HepG2 (cell line): ENCODE measurements around the gene PSENEN. TPM values are rescaled to one million over a fixed set of nuclear protein-coding genes. Genes with fewer than 3 reads are reported as not detected.

Experiments used
- ATAC-seq: fragments of 200-7000 bp; cut with Tn5 transposase; 3 replicates; pipeline ENCODE4 v1.9.1; 2020; ENCODE audit warnings: mild to moderate bottlenecking, moderate library complexity
- BruUV-seq: library from RNA; stranded (reverse); fragments of 400-500 nt; replicated peaks from 2 replicates; lab custom pipeline; 2021; lab: Mats Ljungman, UMichigan
- CTCF ChIA-PET: fragments of 300-600 bp; formaldehyde crosslinking; extraction: SDS; loops from one replicate; lab custom pipeline; 2021; ENCODE audit warnings: low total read pairs, inconsistent platforms, low intra/inter-chr PET ratio; lab: Yijun Ruan, JAX
- POLR2A ChIA-PET: fragments of 350-600 bp; sonication (Branson Sonifier 250); formaldehyde crosslinking; loops from one replicate; lab custom pipeline; 2020; ENCODE audit warnings: antibody characterized with exemption, inconsistent platforms; lab: Yijun Ruan, JAX
- DNase-seq: peaks from one replicate; pipeline ENCODE4 v3.0.0-alpha.2; 2015; ENCODE audit warnings: low spot score
- FAIRE-seq: peaks from 3 replicates; lab custom pipeline; 2011; peaks lifted over from hg19 to GRCh38; lab: Jason Lieb, UNC
- H2AFZ ChIP-seq: one replicate; pipeline ENCODE4 v1.6.1; 2011; ENCODE audit warnings: low read length, inconsistent platforms
- H3K27ac ChIP-seq: fragments of 300-600 bp; 3 replicates; pipeline ENCODE4 v1.8.0; 2011; ENCODE audit warnings: mixed run types, mild to moderate bottlenecking, mixed read lengths, low read length, inconsistent platforms; ENCODE audit not compliant: insufficient read depth; ENCODE audit errors: extremely low read length
- H3K27me3 ChIP-seq, 2 experiments: fragments of 200-600 bp in 1 of 2; 2 replicates in 1 of 2; 3 replicates in 1 of 2; pipeline versions ENCODE4 v1.6.0 to v1.8.0; 2011; ENCODE audit warnings: low read length in 2 of 2, mild to moderate bottlenecking in 2 of 2, moderate library complexity in 2 of 2, inconsistent platforms in 1 of 2; ENCODE audit not compliant: insufficient read depth in 2 of 2, control insufficient read depth in 1 of 2
- H3K36me3 ChIP-seq, 2 experiments: fragments of 200-600 bp in 1 of 2; replicated peaks in 1 of 2; 2 replicates in 1 of 2; 3 replicates in 1 of 2; pipeline versions ENCODE4 v1.5.1 to v1.8.0; 2011; ENCODE audit warnings: low read length in 2 of 2, inconsistent platforms in 1 of 2; ENCODE audit not compliant: insufficient read depth in 2 of 2, control insufficient read depth in 1 of 2
- H3K4me1 ChIP-seq: 2 replicates; pipeline ENCODE4 v1.5.1; 2012; ENCODE audit warnings: low read length, inconsistent platforms; ENCODE audit not compliant: insufficient read depth
- H3K4me2 ChIP-seq: 2 replicates; pipeline ENCODE4 v1.6.0; 2011; ENCODE audit warnings: low read depth, low read length, inconsistent platforms
- H3K4me3 ChIP-seq, 3 experiments: fragments of 200-600 bp in 1 of 3; sonication (generic), shearing (Covaris generic) in 1 of 3; replicated peaks in 1 of 3; 2 replicates each; pipeline ENCODE4 v1.5.1; 2011 to 2016; ENCODE audit warnings: low read length in 3 of 3, inconsistent platforms in 2 of 3, low read depth in 2 of 3, mild to moderate bottlenecking in 2 of 3, control low read depth in 1 of 3, mixed read lengths in 1 of 3; ENCODE audit not compliant: insufficient read depth in 1 of 3
- H3K79me2 ChIP-seq: one replicate; pipeline ENCODE4 v1.6.1; 2011; ENCODE audit warnings: low read length, inconsistent platforms; ENCODE audit not compliant: insufficient read depth
- H3K9ac ChIP-seq: 2 replicates; pipeline ENCODE4 v1.6.0; 2011; ENCODE audit warnings: mild to moderate bottlenecking, low read depth, low read length, inconsistent platforms; ENCODE audit not compliant: insufficient read depth
- H3K9me3 ChIP-seq: 2 replicates; pipeline ENCODE4 v1.5.1; 2012; ENCODE audit warnings: mild to moderate bottlenecking, low read length
- H4K20me1 ChIP-seq: 2 replicates; pipeline ENCODE4 v1.6.0; 2011; ENCODE audit warnings: inconsistent platforms, mild to moderate bottlenecking, low read length, moderate library complexity; ENCODE audit not compliant: insufficient read depth
- GATAD2A ChIP-seq: IDR thresholded peaks from 2 replicates; pipeline ENCODE4 v1.6.1; 2016
- NFATC3 ChIP-seq: sonication (generic); formaldehyde crosslinking; IDR thresholded peaks from 2 replicates; pipeline ENCODE4 v1.5.1; 2020; ENCODE audit warnings: mild to moderate bottlenecking, missing genetic modification reagents
- ZNF207 ChIP-seq: fragments of 450-650 bp; IDR thresholded peaks from 2 replicates; pipeline ENCODE4 v1.6.1; 2016; ENCODE audit warnings: antibody characterized with exemption, borderline replicate concordance
- ZNF552 ChIP-seq: sonication (generic); formaldehyde crosslinking; IDR thresholded peaks from 2 replicates; pipeline ENCODE4 v1.9.0; 2022; ENCODE audit warnings: missing genetic modification reagents, mild to moderate bottlenecking, borderline replicate concordance
- ZNF614 ChIP-seq: IDR thresholded peaks from 2 replicates; pipeline ENCODE4 v1.6.1; 2018; ENCODE audit warnings: missing biosample characterization, missing genetic modification reagents, inconsistent platforms, borderline replicate concordance
- ZNF777 ChIP-seq: sonication (generic); formaldehyde crosslinking; IDR thresholded peaks from 2 replicates; pipeline ENCODE4 v1.4.0; 2020; ENCODE audit warnings: missing genetic modification reagents
- ZNF83 ChIP-seq: sonication (generic); formaldehyde crosslinking; IDR thresholded peaks from 2 replicates; pipeline ENCODE4 v1.4.0; 2020; ENCODE audit warnings: missing genetic modification reagents, mild to moderate bottlenecking, borderline replicate concordance
- ZNF883 ChIP-seq: sonication (generic); formaldehyde crosslinking; IDR thresholded peaks from 2 replicates; pipeline ENCODE4 v1.5.1; 2020; ENCODE audit warnings: mild to moderate bottlenecking, missing genetic modification reagents; ENCODE audit errors: not compliant biosample characterization
- WGBS: methylation state at CpG from one replicate; pipeline ENCODE4 v1.1.6; 2017; ENCODE audit warnings: low lambda C conversion rate; 5-methylcytosine and 5-hydroxymethylcytosine counted together
- in situ Hi-C: cut with HindIII; loops from 2 replicates; pipeline ENCODE4 v1.10.0; 2017; ENCODE audit warnings: low pct_unique_long_range_greater_than_20kb; ENCODE audit not compliant: extremely low pct_ligation_motif_present
- intact Hi-C: fragments of 100-400 bp; cut with micrococcal nuclease; formaldehyde crosslinking; loops from one replicate; pipeline ENCODE4 v1.10.0; 2022; ENCODE audit not compliant: unreplicated experiment
- polyA plus RNA-seq, 8 experiments: library from polyadenylated mRNA; depleted of rRNA in 3 of 8; stranded (reverse) in 7 of 8; unstranded in 1 of 8; fragments of >200 nt; fragmentation: Illumina TruSeq in 4 of 8; extraction: Trizol in 4 of 8; gene quantifications; 2 replicates each; pipeline versions ENCODE4 v1.2.1 to v1.2.3, GENCODE V29; 2011 to 2016; ENCODE audit warnings: low read depth in 4 of 8, missing spikeins in 1 of 8, mixed read lengths in 1 of 8; ENCODE audit not compliant: insufficient read depth in 1 of 8
- total RNA-seq, 5 experiments: library from RNA; depleted of rRNA; stranded (reverse); fragments of >200 nt; fragmentation: Illumina TruSeq; extraction: Trizol; gene quantifications; 2 replicates each; pipeline ENCODE4 v1.2.3, GENCODE V29; 2016; ENCODE audit warnings: low read depth in 1 of 5
- TF ChIP-seq, protein P1 (sequence below): sonication (generic); formaldehyde crosslinking; IDR thresholded peaks from 2 replicates; pipeline ENCODE4 v1.8.1; 2023; ENCODE audit warnings: missing genetic modification reagents, inconsistent platforms, borderline replicate concordance
- TF ChIP-seq, protein P2 (sequence below): IDR thresholded peaks from 2 replicates; pipeline ENCODE4 v1.4.0; 2020; ENCODE audit warnings: mild to moderate bottlenecking, missing genetic modification reagents
- TF ChIP-seq, protein P3 (sequence below): sonication (generic); formaldehyde crosslinking; IDR thresholded peaks from 2 replicates; pipeline ENCODE4 v1.4.0; 2020; ENCODE audit warnings: mild to moderate bottlenecking, missing genetic modification reagents
- TF ChIP-seq, protein P4 (sequence below): sonication (generic); formaldehyde crosslinking; IDR thresholded peaks from 2 replicates; pipeline ENCODE4 v1.5.0; 2020; ENCODE audit warnings: mild to moderate bottlenecking, missing genetic modification reagents, borderline replicate concordance

Gene PSENEN
- total and polyA plus RNA-seq, 2 of the 13 experiments (the other 11 are each of a cell fraction or from before 2014, with no cell fraction given) = 16.9 to 34.2 TPM

- TF ChIP-seq, protein P1, sequence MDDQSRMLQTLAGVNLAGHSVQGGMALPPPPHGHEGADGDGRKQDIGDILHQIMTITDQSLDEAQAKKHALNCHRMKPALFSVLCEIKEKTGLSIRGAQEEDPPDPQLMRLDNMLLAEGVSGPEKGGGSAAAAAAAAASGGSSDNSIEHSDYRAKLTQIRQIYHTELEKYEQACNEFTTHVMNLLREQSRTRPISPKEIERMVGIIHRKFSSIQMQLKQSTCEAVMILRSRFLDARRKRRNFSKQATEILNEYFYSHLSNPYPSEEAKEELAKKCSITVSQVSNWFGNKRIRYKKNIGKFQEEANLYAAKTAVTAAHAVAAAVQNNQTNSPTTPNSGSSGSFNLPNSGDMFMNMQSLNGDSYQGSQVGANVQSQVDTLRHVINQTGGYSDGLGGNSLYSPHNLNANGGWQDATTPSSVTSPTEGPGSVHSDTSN = no peak
- no peak for TF ChIP-seq GATAD2A (CRISPR knock-in tag)
These were observed 3.2 kb upstream of the PSENEN start, which contains the start of gene IGFLR1 (continued) for GRCh38 chr19:35742121-35742724.

GRCh38 chr19:35743640-35744429 is 1.6 kb upstream of the PSENEN start:
- WGBS = 91% methylated on average over 14 of the region's 19 CpGs
- CTCF ChIA-PET = no interaction called here
- POLR2A ChIA-PET = interaction anchor here (0.8 to 1.9 kb wide), 4 partner anchors 42 to 233 kb away, joined by 3 to 8 read pairs (median 4); no protein-coding TSS in a partner anchor
- TF ChIP-seq ZNF83 (CRISPR knock-in tag) (no peak), NFATC3 (no peak), ZNF207 (no peak), ZNF552 (CRISPR knock-in tag) (no peak), ZNF614 (no peak), ZNF777 (CRISPR knock-in tag) (no peak), ZNF883 (CRISPR knock-in tag) (no peak)
- TF ChIP-seq, protein P2, sequence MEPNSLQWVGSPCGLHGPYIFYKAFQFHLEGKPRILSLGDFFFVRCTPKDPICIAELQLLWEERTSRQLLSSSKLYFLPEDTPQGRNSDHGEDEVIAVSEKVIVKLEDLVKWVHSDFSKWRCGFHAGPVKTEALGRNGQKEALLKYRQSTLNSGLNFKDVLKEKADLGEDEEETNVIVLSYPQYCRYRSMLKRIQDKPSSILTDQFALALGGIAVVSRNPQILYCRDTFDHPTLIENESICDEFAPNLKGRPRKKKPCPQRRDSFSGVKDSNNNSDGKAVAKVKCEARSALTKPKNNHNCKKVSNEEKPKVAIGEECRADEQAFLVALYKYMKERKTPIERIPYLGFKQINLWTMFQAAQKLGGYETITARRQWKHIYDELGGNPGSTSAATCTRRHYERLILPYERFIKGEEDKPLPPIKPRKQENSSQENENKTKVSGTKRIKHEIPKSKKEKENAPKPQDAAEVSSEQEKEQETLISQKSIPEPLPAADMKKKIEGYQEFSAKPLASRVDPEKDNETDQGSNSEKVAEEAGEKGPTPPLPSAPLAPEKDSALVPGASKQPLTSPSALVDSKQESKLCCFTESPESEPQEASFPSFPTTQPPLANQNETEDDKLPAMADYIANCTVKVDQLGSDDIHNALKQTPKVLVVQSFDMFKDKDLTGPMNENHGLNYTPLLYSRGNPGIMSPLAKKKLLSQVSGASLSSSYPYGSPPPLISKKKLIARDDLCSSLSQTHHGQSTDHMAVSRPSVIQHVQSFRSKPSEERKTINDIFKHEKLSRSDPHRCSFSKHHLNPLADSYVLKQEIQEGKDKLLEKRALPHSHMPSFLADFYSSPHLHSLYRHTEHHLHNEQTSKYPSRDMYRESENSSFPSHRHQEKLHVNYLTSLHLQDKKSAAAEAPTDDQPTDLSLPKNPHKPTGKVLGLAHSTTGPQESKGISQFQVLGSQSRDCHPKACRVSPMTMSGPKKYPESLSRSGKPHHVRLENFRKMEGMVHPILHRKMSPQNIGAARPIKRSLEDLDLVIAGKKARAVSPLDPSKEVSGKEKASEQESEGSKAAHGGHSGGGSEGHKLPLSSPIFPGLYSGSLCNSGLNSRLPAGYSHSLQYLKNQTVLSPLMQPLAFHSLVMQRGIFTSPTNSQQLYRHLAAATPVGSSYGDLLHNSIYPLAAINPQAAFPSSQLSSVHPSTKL (CRISPR knock-in tag) = no peak
- TF ChIP-seq, protein P3, sequence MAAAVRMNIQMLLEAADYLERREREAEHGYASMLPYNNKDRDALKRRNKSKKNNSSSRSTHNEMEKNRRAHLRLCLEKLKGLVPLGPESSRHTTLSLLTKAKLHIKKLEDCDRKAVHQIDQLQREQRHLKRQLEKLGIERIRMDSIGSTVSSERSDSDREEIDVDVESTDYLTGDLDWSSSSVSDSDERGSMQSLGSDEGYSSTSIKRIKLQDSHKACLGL (CRISPR knock-in tag) = no peak
- TF ChIP-seq, protein P4, sequence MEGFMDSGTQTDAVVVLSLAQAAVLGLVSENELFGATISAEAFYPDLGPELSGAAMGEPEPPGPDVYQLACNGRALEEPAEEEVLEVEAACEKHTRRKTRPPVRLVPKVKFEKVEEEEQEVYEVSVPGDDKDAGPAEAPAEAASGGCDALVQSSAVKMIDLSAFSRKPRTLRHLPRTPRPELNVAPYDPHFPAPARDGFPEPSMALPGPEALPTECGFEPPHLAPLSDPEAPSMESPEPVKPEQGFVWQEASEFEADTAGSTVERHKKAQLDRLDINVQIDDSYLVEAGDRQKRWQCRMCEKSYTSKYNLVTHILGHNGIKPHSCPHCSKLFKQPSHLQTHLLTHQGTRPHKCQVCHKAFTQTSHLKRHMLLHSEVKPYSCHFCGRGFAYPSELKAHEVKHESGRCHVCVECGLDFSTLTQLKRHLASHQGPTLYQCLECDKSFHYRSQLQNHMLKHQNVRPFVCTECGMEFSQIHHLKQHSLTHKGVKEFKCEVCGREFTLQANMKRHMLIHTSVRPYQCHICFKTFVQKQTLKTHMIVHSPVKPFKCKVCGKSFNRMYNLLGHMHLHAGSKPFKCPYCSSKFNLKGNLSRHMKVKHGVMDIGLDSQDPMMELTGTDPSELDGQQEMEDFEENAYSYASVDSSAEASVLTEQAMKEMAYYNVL (CRISPR knock-in tag) = no peak

More at GRCh38 chr19:35743640-35744429, 1.6 kb upstream of the PSENEN start:
- H3K27ac ChIP-seq = no peak overlapping the region
- in situ Hi-C loops (no loop called here), intact Hi-C loops (loop anchor here (1.0 to 10.0 kb wide), 2 partner anchors 49 to 187 kb away; no protein-coding TSS in a partner anchor)
- no peak for DNase-seq
- no TSS peak for BruUV-seq
- FAIRE-seq = no peak
- H3K9ac ChIP-seq = peak overlapping the region; percentile 84; the same call in 1 of the 2 replicates
- H2AFZ ChIP-seq = no peak overlapping the region
- peaks cover 4% of the 10 kb centered on the region in 2 experiments; a peak in 3 of 5 replicates for H3K36me3 ChIP-seq
- peak overlapping the region; percentile 94 for H3K4me2 ChIP-seq
- no peaks in the 10 kb centered on the region; a peak in 1 of 5 replicates for H3K27me3 ChIP-seq
- peaks cover 12% of the 10 kb centered on the region for H3K79me2 ChIP-seq
- peak overlapping the region in 2 of 3 experiments; percentile 82 to 88; a peak in 4 of 6 replicates for H3K4me3 ChIP-seq
- no peaks in the 10 kb centered on the region for H3K9me3 ChIP-seq
- no peaks in the 10 kb centered on the region for H4K20me1 ChIP-seq
- no peak for ATAC-seq
- H3K4me1 ChIP-seq = peaks cover 48% of the 10 kb centered on the region
